HepG2 (cell line): ENCODE results near the gene UBE2G2. TPM values are rescaled to one million over a fixed set of nuclear protein-coding genes. Genes with fewer than 3 reads are reported as not detected.
A peak's percentile ranks its signal among the peaks of the same experiment; 100 is the strongest.

Experiments used
- ARNT ChIP-seq: fragments of 450-650 bp; IDR thresholded peaks from 2 replicates; pipeline ENCODE4 v1.6.1; 2017
- ASH2L ChIP-seq: fragments of 300-600, 200-600 bp; sonication (generic); IDR thresholded peaks from 2 replicates; pipeline ENCODE4 v1.7.0; 2017; ENCODE audit warnings: low read depth, mild to moderate bottlenecking, moderate library complexity, mixed read lengths, low read length; ENCODE audit not compliant: insufficient read length
- ATRX ChIP-seq: sonication (generic); formaldehyde crosslinking; IDR thresholded peaks from 2 replicates; pipeline ENCODE4 v1.4.0; 2020; ENCODE audit warnings: missing genetic modification reagents, borderline replicate concordance
- ELF4 ChIP-seq: sonication (generic); formaldehyde crosslinking; IDR thresholded peaks from 2 replicates; pipeline ENCODE4 v1.5.0; 2020; ENCODE audit warnings: missing genetic modification reagents, mild to moderate bottlenecking, moderate library complexity, borderline replicate concordance
- GATAD2A ChIP-seq: IDR thresholded peaks from 2 replicates; pipeline ENCODE4 v1.6.1; 2016
- HOXA7 ChIP-seq: sonication (generic); formaldehyde crosslinking; IDR thresholded peaks from 2 replicates; pipeline ENCODE4 v1.8.1; 2022; ENCODE audit warnings: mild to moderate bottlenecking, missing genetic modification reagents, moderate library complexity
- KLF12 ChIP-seq: sonication (generic); formaldehyde crosslinking; IDR thresholded peaks from 2 replicates; pipeline ENCODE4 v1.4.0; 2020; ENCODE audit warnings: missing genetic modification reagents, borderline replicate concordance
- MNT ChIP-seq: fragments of 450-650 bp; IDR thresholded peaks from 2 replicates; pipeline ENCODE4 v1.6.1; 2016
- MXD4 ChIP-seq: IDR thresholded peaks from 2 replicates; pipeline ENCODE4 v1.6.1; 2016; ENCODE audit warnings: mild to moderate bottlenecking, missing biosample characterization, missing genetic modification reagents
- RFX3 ChIP-seq: IDR thresholded peaks from 2 replicates; pipeline ENCODE4 v1.6.1; 2016; ENCODE audit warnings: missing biosample characterization, missing genetic modification reagents
- TCF7L2 ChIP-seq: IDR thresholded peaks from 2 replicates; pipeline ENCODE4 v1.6.1; 2011; ENCODE audit warnings: mild to moderate bottlenecking, low read depth, low read length, moderate library complexity
- ZBTB8A ChIP-seq: sonication (generic); formaldehyde crosslinking; IDR thresholded peaks from 2 replicates; pipeline ENCODE4 v1.4.0; 2020; ENCODE audit warnings: mild to moderate bottlenecking, low read depth, missing genetic modification reagents, borderline replicate concordance
- ZFP90 ChIP-seq: sonication (generic); formaldehyde crosslinking; IDR thresholded peaks from 2 replicates; pipeline ENCODE4 v1.8.0; 2022; ENCODE audit warnings: missing genetic modification reagents, mild to moderate bottlenecking, inconsistent platforms, borderline replicate concordance
- ZMYM3 ChIP-seq: sonication (generic); formaldehyde crosslinking; IDR thresholded peaks from 2 replicates; pipeline ENCODE4 v1.5.1; 2020; ENCODE audit warnings: mild to moderate bottlenecking, missing genetic modification reagents
- ZNF772 ChIP-seq: sonication (generic); formaldehyde crosslinking; IDR thresholded peaks from 2 replicates; pipeline ENCODE4 v1.5.0; 2020; ENCODE audit warnings: mild to moderate bottlenecking, missing genetic modification reagents
- ZNF792 ChIP-seq: IDR thresholded peaks from 2 replicates; pipeline ENCODE4 v1.6.1; 2016
- ZNF816 ChIP-seq: sonication (generic); formaldehyde crosslinking; IDR thresholded peaks from 2 replicates; pipeline ENCODE4 v1.8.0; 2022; ENCODE audit warnings: missing genetic modification reagents, mild to moderate bottlenecking, borderline replicate concordance
- polyA plus RNA-seq, 8 experiments: library from polyadenylated mRNA; depleted of rRNA in 3 of 8; stranded (reverse) in 7 of 8; unstranded in 1 of 8; fragments of >200 nt; fragmentation: Illumina TruSeq in 4 of 8; extraction: Trizol in 4 of 8; gene quantifications; 2 replicates each; pipeline versions ENCODE4 v1.2.1 to v1.2.3, GENCODE V29; 2011 to 2016; ENCODE audit warnings: low read depth in 4 of 8, missing spikeins in 1 of 8, mixed read lengths in 1 of 8; ENCODE audit not compliant: insufficient read depth in 1 of 8
- total RNA-seq, 5 experiments: library from RNA; depleted of rRNA; stranded (reverse); fragments of >200 nt; fragmentation: Illumina TruSeq; extraction: Trizol; gene quantifications; 2 replicates each; pipeline ENCODE4 v1.2.3, GENCODE V29; 2016; ENCODE audit warnings: low read depth in 1 of 5
- TF ChIP-seq, protein P1 (sequence below): sonication (generic); formaldehyde crosslinking; conservative IDR thresholded peaks from 2 replicates; pipeline ENCODE4 v1.8.1; 2023; ENCODE audit warnings: missing genetic modification reagents
- TF ChIP-seq, protein P2 (sequence below): sonication (generic); formaldehyde crosslinking; IDR thresholded peaks from 2 replicates; pipeline ENCODE4 v1.9.0; 2021; ENCODE audit warnings: missing genetic modification reagents, mild to moderate bottlenecking, borderline replicate concordance
- TF ChIP-seq, protein P3 (sequence below): sonication (generic); formaldehyde crosslinking; IDR thresholded peaks from 2 replicates; pipeline ENCODE4 v1.9.0; 2021; ENCODE audit warnings: missing genetic modification reagents, borderline replicate concordance

UBE2G2 gene
- total and polyA plus RNA-seq, 2 of the 13 experiments (the other 11 are each of a cell fraction or from before 2014, with no cell fraction given), result 55.4 to 92.0 TPM

DNA sequence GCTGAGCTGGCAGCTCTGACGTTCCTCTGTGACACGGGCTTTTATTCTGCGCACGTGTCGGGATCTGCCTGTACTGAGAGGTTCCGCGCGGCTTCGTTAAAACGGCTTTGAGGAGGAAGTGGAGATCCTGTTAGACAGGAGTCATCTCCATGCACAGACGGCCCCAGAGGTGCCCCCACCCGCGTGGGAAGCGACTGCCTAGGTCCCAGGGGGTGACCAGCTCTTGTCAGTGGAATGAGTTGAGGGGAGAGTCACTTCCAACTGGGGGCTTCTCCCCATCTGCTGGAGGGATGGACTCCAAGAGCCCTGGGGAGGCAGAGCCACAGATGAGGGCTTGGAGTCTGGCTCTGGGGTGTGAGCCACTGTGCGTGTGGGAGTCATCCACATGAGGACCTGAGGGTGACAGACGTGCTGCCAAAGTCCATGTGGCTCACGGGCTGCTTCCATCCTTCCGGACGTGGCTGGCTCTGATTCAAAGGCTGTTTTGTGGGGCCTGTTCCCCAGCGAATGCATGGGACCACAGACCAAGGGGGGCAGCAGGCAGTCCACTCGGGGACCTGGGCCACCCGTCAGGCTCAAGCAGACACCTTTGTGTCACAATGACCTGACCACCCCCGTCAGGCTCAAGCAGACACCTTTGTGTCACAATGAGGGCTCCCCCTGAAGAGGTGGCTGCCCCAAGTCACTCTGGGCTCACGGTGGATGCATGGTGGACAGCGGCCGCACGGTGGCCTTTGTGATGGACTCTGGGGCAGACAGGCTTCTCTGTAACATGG, 45.1 kb upstream of the UBE2G2 start (continued):
- TF ChIP-seq, protein P1, sequence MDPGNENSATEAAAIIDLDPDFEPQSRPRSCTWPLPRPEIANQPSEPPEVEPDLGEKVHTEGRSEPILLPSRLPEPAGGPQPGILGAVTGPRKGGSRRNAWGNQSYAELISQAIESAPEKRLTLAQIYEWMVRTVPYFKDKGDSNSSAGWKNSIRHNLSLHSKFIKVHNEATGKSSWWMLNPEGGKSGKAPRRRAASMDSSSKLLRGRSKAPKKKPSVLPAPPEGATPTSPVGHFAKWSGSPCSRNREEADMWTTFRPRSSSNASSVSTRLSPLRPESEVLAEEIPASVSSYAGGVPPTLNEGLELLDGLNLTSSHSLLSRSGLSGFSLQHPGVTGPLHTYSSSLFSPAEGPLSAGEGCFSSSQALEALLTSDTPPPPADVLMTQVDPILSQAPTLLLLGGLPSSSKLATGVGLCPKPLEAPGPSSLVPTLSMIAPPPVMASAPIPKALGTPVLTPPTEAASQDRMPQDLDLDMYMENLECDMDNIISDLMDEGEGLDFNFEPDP (CRISPR knock-in tag), result no peak
- TF ChIP-seq GATAD2A (CRISPR knock-in tag) (no peak), ZBTB8A (CRISPR knock-in tag) (no peak), MNT (peak; percentile 33; the same call in 1 of the 2 replicates), ELF4 (no peak), ZNF816 (CRISPR knock-in tag) (0 out of 2 replicates have a peak, but pooled peaks have one; percentile 9), HOXA7 (no peak), RFX3 (no peak), TCF7L2 (no peak), ZNF772 (CRISPR knock-in tag) (peak; percentile 22; the same call in 1 of the 2 replicates), ATRX (no peak), ZNF792 (CRISPR knock-in tag) (no peak), ARNT (no peak), ZMYM3 (CRISPR knock-in tag) (no peak), MXD4 (peak; percentile 89), ASH2L (no peak), KLF12 (CRISPR knock-in tag) (no peak), ZFP90 (CRISPR knock-in tag) (no peak)
- TF ChIP-seq, protein P2, sequence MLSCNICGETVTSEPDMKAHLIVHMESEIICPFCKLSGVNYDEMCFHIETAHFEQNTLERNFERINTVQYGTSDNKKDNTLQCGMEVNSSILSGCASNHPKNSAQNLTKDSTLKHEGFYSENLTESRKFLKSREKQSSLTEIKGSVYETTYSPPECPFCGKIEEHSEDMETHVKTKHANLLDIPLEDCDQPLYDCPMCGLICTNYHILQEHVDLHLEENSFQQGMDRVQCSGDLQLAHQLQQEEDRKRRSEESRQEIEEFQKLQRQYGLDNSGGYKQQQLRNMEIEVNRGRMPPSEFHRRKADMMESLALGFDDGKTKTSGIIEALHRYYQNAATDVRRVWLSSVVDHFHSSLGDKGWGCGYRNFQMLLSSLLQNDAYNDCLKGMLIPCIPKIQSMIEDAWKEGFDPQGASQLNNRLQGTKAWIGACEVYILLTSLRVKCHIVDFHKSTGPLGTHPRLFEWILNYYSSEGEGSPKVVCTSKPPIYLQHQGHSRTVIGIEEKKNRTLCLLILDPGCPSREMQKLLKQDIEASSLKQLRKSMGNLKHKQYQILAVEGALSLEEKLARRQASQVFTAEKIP (CRISPR knock-in tag), result no peak
- TF ChIP-seq, protein P3, sequence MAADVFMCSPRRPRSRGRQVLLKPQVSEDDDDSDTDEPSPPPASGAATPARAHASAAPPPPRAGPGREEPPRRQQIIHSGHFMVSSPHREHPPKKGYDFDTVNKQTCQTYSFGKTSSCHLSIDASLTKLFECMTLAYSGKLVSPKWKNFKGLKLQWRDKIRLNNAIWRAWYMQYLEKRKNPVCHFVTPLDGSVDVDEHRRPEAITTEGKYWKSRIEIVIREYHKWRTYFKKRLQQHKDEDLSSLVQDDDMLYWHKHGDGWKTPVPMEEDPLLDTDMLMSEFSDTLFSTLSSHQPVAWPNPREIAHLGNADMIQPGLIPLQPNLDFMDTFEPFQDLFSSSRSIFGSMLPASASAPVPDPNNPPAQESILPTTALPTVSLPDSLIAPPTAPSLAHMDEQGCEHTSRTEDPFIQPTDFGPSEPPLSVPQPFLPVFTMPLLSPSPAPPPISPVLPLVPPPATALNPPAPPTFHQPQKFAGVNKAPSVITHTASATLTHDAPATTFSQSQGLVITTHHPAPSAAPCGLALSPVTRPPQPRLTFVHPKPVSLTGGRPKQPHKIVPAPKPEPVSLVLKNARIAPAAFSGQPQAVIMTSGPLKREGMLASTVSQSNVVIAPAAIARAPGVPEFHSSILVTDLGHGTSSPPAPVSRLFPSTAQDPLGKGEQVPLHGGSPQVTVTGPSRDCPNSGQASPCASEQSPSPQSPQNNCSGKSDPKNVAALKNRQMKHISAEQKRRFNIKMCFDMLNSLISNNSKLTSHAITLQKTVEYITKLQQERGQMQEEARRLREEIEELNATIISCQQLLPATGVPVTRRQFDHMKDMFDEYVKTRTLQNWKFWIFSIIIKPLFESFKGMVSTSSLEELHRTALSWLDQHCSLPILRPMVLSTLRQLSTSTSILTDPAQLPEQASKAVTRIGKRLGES (CRISPR knock-in tag), result no peak
